OCI-LY7 (cell line): ENCODE measurements around the gene PREPL. TPM values are rescaled to one million over a fixed set of nuclear protein-coding genes. Genes with fewer than 3 reads are reported as not detected.
A peak's percentile ranks its signal among the peaks of the same experiment; 100 is the strongest.

Experiments
- BruUV-seq: library from RNA; stranded (reverse); fragments of 400-500 nt; replicated peaks from 2 replicates; lab custom pipeline; 2021; lab: Mats Ljungman, UMichigan
- CTCF ChIA-PET: fragments of 300-600 bp; sonication (Branson Sonifier 250); formaldehyde crosslinking; loops from one replicate; lab custom pipeline; 2022; ENCODE audit warnings: antibody characterized with exemption; ENCODE audit not compliant: unreplicated experiment; lab: Charles Lee
- POLR2A ChIA-PET: fragments of 300-600 bp; sonication (Branson Sonifier 250); formaldehyde crosslinking; loops from one replicate; lab custom pipeline; 2022; ENCODE audit warnings: antibody characterized with exemption; lab: Charles Lee
- DNase-seq: peaks from one replicate; pipeline ENCODE4 v3.0.0-alpha.2; 2015; ENCODE audit warnings: low spot score
- H2AFZ ChIP-seq: fragments of 200-600 bp; sonication (generic), shearing (Covaris generic); 2 replicates; pipeline ENCODE4 v1.6.1; 2014; ENCODE audit warnings: mild to moderate bottlenecking, antibody characterized with exemption, low read length, moderate library complexity
- H3K27ac ChIP-seq: fragments of 200-600 bp; sonication (generic); 2 replicates; pipeline ENCODE4 v1.5.1; 2014; ENCODE audit warnings: mixed run types, low read depth, mild to moderate bottlenecking, moderate library complexity, low read length, inconsistent platforms; ENCODE audit not compliant: poor library complexity, severe bottlenecking
- H3K36me3 ChIP-seq: fragments of 200-600 bp; sonication (generic); 2 replicates; pipeline ENCODE4 v1.6.1; 2014; ENCODE audit warnings: mild to moderate bottlenecking, antibody characterized with exemption, low read length, moderate library complexity, mixed read lengths; ENCODE audit not compliant: insufficient read depth
- H3K4me1 ChIP-seq: fragments of 200-600 bp; sonication (generic); 2 replicates; pipeline ENCODE4 v1.5.1; 2014; ENCODE audit warnings: mild to moderate bottlenecking, low read length; ENCODE audit not compliant: insufficient read depth, poor library complexity, severe bottlenecking
- H3K4me2 ChIP-seq: fragments of 200-600 bp; sonication (generic); 2 replicates; pipeline ENCODE4 v1.6.1; 2014; ENCODE audit warnings: mild to moderate bottlenecking, low read length
- H3K4me3 ChIP-seq: fragments of 200-600 bp; sonication (generic); 2 replicates; pipeline ENCODE4 v1.5.1; 2014; ENCODE audit warnings: mild to moderate bottlenecking, low read depth, low read length; ENCODE audit not compliant: poor library complexity, severe bottlenecking
- H3K79me2 ChIP-seq: fragments of 200-600 bp; sonication (generic); 2 replicates; pipeline ENCODE4 v1.6.1; 2016; ENCODE audit warnings: low read depth, mild to moderate bottlenecking, low read length, moderate library complexity, mixed read lengths; ENCODE audit not compliant: insufficient read depth
- H3K9me2 ChIP-seq: fragments of 200-600 bp; sonication (generic); 2 replicates; pipeline ENCODE4 v1.6.1; 2016; ENCODE audit warnings: mild to moderate bottlenecking, low read length, mixed read lengths; ENCODE audit not compliant: insufficient read depth
- H3K9me3 ChIP-seq: fragments of 200-600 bp; sonication (generic); 2 replicates; pipeline ENCODE4 v1.6.1; 2014; ENCODE audit warnings: mild to moderate bottlenecking, mixed run types, low read length, mixed read lengths
- H4K20me1 ChIP-seq: fragments of 200-600 bp; sonication (generic); 2 replicates; pipeline ENCODE4 v1.6.1; 2014; ENCODE audit warnings: mild to moderate bottlenecking, antibody characterized with exemption, low read length, moderate library complexity, mixed read lengths; ENCODE audit not compliant: insufficient read depth
- CTCF ChIP-seq: fragments of 200-600 bp; sonication (generic); conservative IDR thresholded peaks from 2 replicates; pipeline ENCODE4 v1.5.1; 2014; ENCODE audit warnings: mild to moderate bottlenecking, antibody characterized with exemption, low read length, moderate library complexity, mixed read lengths
- EZH2phosphoT487 ChIP-seq: fragments of 200-600 bp; sonication (generic); IDR thresholded peaks from 2 replicates; pipeline ENCODE4 v1.6.1; 2018; ENCODE audit warnings: low read depth, borderline replicate concordance, mild to moderate bottlenecking, mixed run types, antibody characterized with exemption, low read length, moderate library complexity, mixed read lengths
- intact Hi-C: fragments of 100-400 bp; cut with micrococcal nuclease; formaldehyde crosslinking; loops from one replicate; pipeline ENCODE4 v1.10.0; 2022; ENCODE audit not compliant: unreplicated experiment
- total RNA-seq, 2 experiments: library from RNA; depleted of rRNA in 1 of 2; stranded (reverse); fragments of >200 nt in 1 of 2; shearing (Covaris generic) in 1 of 2; gene quantifications; 2 replicates each; pipeline ENCODE4 v1.2.3, GENCODE V29; 2014 to 2022

Gene PREPL
- total RNA-seq, 2 experiments from 2014 or later = 27.5 to 40.6 TPM

- Histone ChIP-seq H3K4me1 (peaks cover 8% of the 10 kb centered on the region), H3K9me3 (no peaks in the 10 kb centered on the region), H3K4me2 (no peak overlapping the region), H3K27ac (no peak overlapping the region), H3K9me2 (no peaks in the 10 kb centered on the region), H4K20me1 (no peaks in the 10 kb centered on the region), H2AFZ (no peak overlapping the region), H3K4me3 (no peak overlapping the region), H3K79me2 (no peaks in the 10 kb centered on the region), H3K36me3 (no peaks in the 10 kb centered on the region)
- POLR2A ChIA-PET = interaction anchor here (1.0 kb wide), 1 partner anchor 44 kb away, joined by 3 read pairs; no protein-coding TSS in a partner anchor
- TF ChIP-seq CTCF (no peak), EZH2phosphoT487 (no peak)
- DNase-seq = no peak
- intact Hi-C loops = no loop called here
- CTCF ChIA-PET = no interaction called here
- BruUV-seq = no TSS peak
These were observed 64.6 kb downstream of the PREPL start for GRCh38 chr2:44296653-44297052.

GRCh38 chr2:44295633-44296359 lies 65.5 kb downstream of the PREPL start:
- no peak overlapping the region for H3K4me3 ChIP-seq
- H3K4me1 ChIP-seq = peaks cover 8% of the 10 kb centered on the region
- POLR2A ChIA-PET = interaction anchor here (1.0 kb wide), 1 partner anchor 45 kb away, joined by 3 read pairs; no protein-coding TSS in a partner anchor
- H3K79me2 ChIP-seq = no peaks in the 10 kb centered on the region
- CTCF ChIA-PET = no interaction called here
- TF ChIP-seq CTCF = peak; percentile 50
- no peak for TF ChIP-seq EZH2phosphoT487
- H3K9me3 ChIP-seq = no peaks in the 10 kb centered on the region
- peak; percentile 25 for DNase-seq
- peak overlapping the region; percentile 35; the same call in 1 of the 2 replicates for H2AFZ ChIP-seq
- H3K36me3 ChIP-seq = no peaks in the 10 kb centered on the region
- intact Hi-C loops = no loop called here
- H3K9me2 ChIP-seq = no peaks in the 10 kb centered on the region
- no peaks in the 10 kb centered on the region for H4K20me1 ChIP-seq
- no peak overlapping the region; the same call in 1 of the 2 replicates for H3K4me2 ChIP-seq
- BruUV-seq = no TSS peak
- no peak overlapping the region for H3K27ac ChIP-seq

GRCh38 chr2:44295113-44295512 lies 66.2 kb downstream of the PREPL start:
- no peak overlapping the region for H3K4me2 ChIP-seq
- no peaks in the 10 kb centered on the region for H3K36me3 ChIP-seq
- H4K20me1 ChIP-seq = no peaks in the 10 kb centered on the region
- H3K4me3 ChIP-seq = no peak overlapping the region
- no peaks in the 10 kb centered on the region for H3K9me3 ChIP-seq
- DNase-seq = no peak
- peaks cover 8% of the 10 kb centered on the region for H3K4me1 ChIP-seq
- no peak for TF ChIP-seq CTCF
- TF ChIP-seq EZH2phosphoT487 = no peak
- POLR2A ChIA-PET = no interaction called here
- intact Hi-C loops = no loop called here
- CTCF ChIA-PET = no interaction called here
- no TSS peak for BruUV-seq
- H3K9me2 ChIP-seq = no peaks in the 10 kb centered on the region
- no peaks in the 10 kb centered on the region for H3K79me2 ChIP-seq
- H2AFZ ChIP-seq = no peak overlapping the region
- H3K27ac ChIP-seq = no peak overlapping the region
